Measurements from ENCODE around the gene DMXL1. TPM values are rescaled to one million over a fixed set of nuclear protein-coding genes. Genes with fewer than 3 reads are reported as not detected.

Gene DMXL1
- total and polyA plus RNA-seq, 4 donors = 4.3 to 38.1 (median 25.1) TPM

DNA sequence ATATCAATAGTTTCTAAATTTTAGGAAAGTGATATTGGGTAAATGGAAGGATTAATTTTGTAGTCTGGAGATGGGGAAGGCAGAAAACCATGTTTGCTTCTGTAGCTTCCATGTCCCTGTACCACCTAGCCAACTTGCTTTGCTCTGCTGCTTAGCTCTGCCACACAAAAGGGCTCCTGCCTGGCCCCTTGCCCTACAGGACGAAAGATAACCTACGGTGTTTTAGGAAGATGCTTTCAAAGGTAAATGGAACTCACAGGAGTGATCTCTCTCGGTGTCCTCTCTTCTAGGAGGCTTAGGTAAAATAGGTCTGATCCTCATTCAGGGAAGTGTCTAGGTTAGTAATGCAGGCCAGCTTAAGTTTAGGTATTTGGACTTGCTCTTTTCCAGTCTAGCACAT lies 37.8 kb upstream of the DMXL1 start:
- no peaks in the 10 kb centered on the region for H3K9me3 ChIP-seq (ENCODE audit: control insufficient read depth in 4 of 4, low read length in 3 of 4)
- H3K36me3 ChIP-seq (ENCODE audit: control insufficient read depth in 4 of 4, insufficient read depth in 3 of 4, low read depth in 1 of 4, low read length in 3 of 4) = no peaks in the 10 kb centered on the region
- no peak for DNase-seq (ENCODE audit: low spot score)
- H3K4me1 ChIP-seq (ENCODE audit: control insufficient read depth in 4 of 4, insufficient read depth in 4 of 4, low read length in 3 of 4) = peaks cover 0 to 3% (median 0%) of the 10 kb centered on the region in 4 donors
- no peak overlapping the region for H3K9ac ChIP-seq (ENCODE audit: low read depth in 1 of 2, low read length in 2 of 2)
- WGBS = 93% methylated on average over 3 of the region's 3 CpGs
- TF ChIP-seq EGR1 (IDR thresholded peaks at IDR 0.05; ENCODE audit: low read depth in 2 of 2) (no peak), TAF1 (conservative IDR thresholded peaks at IDR 0.05) (no peak)
- no peak overlapping the region for H3K4me3 ChIP-seq (ENCODE audit: low read depth in 1 of 3, low read length in 3 of 3)
- H3K27me3 ChIP-seq (ENCODE audit: control insufficient read depth in 4 of 4, insufficient read depth in 4 of 4, low read length in 3 of 4) = no peaks in the 10 kb centered on the region
- H3K27ac ChIP-seq (ENCODE audit: low read depth in 1 of 2, low read length in 2 of 2) = no peak overlapping the region

DNA sequence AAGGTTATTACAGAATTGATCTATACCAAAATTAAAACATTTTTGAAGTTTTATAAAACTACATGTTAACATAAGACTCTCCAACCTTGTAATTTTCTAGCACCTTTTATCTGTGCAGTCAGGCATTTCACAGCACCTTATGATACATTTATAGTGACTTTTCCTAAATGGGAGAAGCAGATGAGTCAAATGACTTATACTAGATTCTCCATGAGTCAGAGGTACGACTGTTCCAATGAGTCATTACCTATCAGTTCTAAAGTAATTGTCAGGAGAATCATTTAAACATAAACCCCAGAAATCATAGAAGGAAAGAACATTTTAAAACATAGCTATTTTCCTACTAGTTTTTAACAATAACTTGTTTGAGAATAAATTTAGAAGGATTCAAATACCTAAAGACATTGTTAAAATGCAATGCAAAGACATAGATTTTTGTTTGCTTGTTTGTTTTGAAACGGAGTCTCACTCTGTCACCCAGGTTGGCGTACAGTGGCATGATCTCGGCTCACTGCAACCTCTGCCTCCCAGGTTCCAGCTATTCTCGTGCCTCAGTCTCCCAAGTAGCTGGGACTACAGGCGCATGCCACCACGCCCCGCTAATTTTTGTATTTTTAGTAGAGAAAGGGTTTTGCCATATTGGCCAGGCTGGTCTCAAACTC lies 34.7 kb upstream of the DMXL1 start:
- Histone ChIP-seq H3K36me3 (ENCODE audit: control insufficient read depth in 4 of 4, insufficient read depth in 3 of 4, low read depth in 1 of 4, low read length in 3 of 4) (no peaks in the 10 kb centered on the region), H3K4me3 (ENCODE audit: low read depth in 1 of 3, low read length in 3 of 3) (no peak overlapping the region), H3K27ac (ENCODE audit: low read depth in 1 of 2, low read length in 2 of 2) (no peak overlapping the region), H3K4me1 (ENCODE audit: control insufficient read depth in 4 of 4, insufficient read depth in 4 of 4, low read length in 3 of 4) (peaks cover 0 to 3% (median 0%) of the 10 kb centered on the region in 4 donors), H3K9me3 (ENCODE audit: control insufficient read depth in 4 of 4, low read length in 3 of 4) (no peaks in the 10 kb centered on the region), H3K9ac (ENCODE audit: low read depth in 1 of 2, low read length in 2 of 2) (no peak overlapping the region), H3K27me3 (ENCODE audit: control insufficient read depth in 4 of 4, insufficient read depth in 4 of 4, low read length in 3 of 4) (no peaks in the 10 kb centered on the region)
- WGBS = 92% methylated on average over 8 of the region's 8 CpGs
- TF ChIP-seq HNF4G (IDR thresholded peaks at IDR 0.05) = no peak
- no peak for TF ChIP-seq NR2F2 (IDR thresholded peaks at IDR 0.05)
- no peak for TF ChIP-seq EGR1 (IDR thresholded peaks at IDR 0.05; ENCODE audit: low read depth in 2 of 2)
- TF ChIP-seq SP1 (IDR thresholded peaks at IDR 0.05) = no peak
- TF ChIP-seq, protein P1, sequence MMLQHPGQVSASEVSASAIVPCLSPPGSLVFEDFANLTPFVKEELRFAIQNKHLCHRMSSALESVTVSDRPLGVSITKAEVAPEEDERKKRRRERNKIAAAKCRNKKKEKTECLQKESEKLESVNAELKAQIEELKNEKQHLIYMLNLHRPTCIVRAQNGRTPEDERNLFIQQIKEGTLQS (IDR thresholded peaks at IDR 0.05) = no peak
- TF ChIP-seq, protein P2, sequence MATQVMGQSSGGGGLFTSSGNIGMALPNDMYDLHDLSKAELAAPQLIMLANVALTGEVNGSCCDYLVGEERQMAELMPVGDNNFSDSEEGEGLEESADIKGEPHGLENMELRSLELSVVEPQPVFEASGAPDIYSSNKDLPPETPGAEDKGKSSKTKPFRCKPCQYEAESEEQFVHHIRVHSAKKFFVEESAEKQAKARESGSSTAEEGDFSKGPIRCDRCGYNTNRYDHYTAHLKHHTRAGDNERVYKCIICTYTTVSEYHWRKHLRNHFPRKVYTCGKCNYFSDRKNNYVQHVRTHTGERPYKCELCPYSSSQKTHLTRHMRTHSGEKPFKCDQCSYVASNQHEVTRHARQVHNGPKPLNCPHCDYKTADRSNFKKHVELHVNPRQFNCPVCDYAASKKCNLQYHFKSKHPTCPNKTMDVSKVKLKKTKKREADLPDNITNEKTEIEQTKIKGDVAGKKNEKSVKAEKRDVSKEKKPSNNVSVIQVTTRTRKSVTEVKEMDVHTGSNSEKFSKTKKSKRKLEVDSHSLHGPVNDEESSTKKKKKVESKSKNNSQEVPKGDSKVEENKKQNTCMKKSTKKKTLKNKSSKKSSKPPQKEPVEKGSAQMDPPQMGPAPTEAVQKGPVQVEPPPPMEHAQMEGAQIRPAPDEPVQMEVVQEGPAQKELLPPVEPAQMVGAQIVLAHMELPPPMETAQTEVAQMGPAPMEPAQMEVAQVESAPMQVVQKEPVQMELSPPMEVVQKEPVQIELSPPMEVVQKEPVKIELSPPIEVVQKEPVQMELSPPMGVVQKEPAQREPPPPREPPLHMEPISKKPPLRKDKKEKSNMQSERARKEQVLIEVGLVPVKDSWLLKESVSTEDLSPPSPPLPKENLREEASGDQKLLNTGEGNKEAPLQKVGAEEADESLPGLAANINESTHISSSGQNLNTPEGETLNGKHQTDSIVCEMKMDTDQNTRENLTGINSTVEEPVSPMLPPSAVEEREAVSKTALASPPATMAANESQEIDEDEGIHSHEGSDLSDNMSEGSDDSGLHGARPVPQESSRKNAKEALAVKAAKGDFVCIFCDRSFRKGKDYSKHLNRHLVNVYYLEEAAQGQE (IDR thresholded peaks at IDR 0.05) = no peak
- no peak for TF ChIP-seq FOXA1 (IDR thresholded peaks at IDR 0.05)
- no peak for TF ChIP-seq HNF4A (conservative IDR thresholded peaks at IDR 0.05)
- no peak for TF ChIP-seq RXRA (IDR thresholded peaks at IDR 0.05)
- no peak for TF ChIP-seq YY1 (IDR thresholded peaks at IDR 0.05)
- TF ChIP-seq, protein P3, sequence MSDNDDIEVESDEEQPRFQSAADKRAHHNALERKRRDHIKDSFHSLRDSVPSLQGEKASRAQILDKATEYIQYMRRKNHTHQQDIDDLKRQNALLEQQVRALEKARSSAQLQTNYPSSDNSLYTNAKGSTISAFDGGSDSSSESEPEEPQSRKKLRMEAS (IDR thresholded peaks at IDR 0.05) = no peak
- TF ChIP-seq GABPA (IDR thresholded peaks at IDR 0.05 in 1 of 2, conservative IDR thresholded peaks at IDR 0.05 in 1 of 2) = no peak
- no peak for TF ChIP-seq RAD21 (IDR thresholded peaks at IDR 0.05)
- TF ChIP-seq, protein P4, sequence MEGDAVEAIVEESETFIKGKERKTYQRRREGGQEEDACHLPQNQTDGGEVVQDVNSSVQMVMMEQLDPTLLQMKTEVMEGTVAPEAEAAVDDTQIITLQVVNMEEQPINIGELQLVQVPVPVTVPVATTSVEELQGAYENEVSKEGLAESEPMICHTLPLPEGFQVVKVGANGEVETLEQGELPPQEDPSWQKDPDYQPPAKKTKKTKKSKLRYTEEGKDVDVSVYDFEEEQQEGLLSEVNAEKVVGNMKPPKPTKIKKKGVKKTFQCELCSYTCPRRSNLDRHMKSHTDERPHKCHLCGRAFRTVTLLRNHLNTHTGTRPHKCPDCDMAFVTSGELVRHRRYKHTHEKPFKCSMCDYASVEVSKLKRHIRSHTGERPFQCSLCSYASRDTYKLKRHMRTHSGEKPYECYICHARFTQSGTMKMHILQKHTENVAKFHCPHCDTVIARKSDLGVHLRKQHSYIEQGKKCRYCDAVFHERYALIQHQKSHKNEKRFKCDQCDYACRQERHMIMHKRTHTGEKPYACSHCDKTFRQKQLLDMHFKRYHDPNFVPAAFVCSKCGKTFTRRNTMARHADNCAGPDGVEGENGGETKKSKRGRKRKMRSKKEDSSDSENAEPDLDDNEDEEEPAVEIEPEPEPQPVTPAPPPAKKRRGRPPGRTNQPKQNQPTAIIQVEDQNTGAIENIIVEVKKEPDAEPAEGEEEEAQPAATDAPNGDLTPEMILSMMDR (IDR thresholded peaks at IDR 0.05; ENCODE audit: low read depth, low read length, missing input control) = no peak
- TF ChIP-seq TAF1 (conservative IDR thresholded peaks at IDR 0.05) = no peak
- TF ChIP-seq, protein P5, sequence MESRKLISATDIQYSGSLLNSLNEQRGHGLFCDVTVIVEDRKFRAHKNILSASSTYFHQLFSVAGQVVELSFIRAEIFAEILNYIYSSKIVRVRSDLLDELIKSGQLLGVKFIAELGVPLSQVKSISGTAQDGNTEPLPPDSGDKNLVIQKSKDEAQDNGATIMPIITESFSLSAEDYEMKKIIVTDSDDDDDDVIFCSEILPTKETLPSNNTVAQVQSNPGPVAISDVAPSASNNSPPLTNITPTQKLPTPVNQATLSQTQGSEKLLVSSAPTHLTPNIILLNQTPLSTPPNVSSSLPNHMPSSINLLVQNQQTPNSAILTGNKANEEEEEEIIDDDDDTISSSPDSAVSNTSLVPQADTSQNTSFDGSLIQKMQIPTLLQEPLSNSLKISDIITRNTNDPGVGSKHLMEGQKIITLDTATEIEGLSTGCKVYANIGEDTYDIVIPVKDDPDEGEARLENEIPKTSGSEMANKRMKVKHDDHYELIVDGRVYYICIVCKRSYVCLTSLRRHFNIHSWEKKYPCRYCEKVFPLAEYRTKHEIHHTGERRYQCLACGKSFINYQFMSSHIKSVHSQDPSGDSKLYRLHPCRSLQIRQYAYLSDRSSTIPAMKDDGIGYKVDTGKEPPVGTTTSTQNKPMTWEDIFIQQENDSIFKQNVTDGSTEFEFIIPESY (IDR thresholded peaks at IDR 0.05) = no peak
- TF ChIP-seq JUND (IDR thresholded peaks at IDR 0.05) = no peak
- no peak for TF ChIP-seq FOXA2 (IDR thresholded peaks at IDR 0.05)
- DNase-seq (ENCODE audit: low spot score) = no peak

Data from liver (tissue), 9 donors.